ENCODE results near the gene EIF4ENIF1.
"Not testable (repeated sequence)": the region's sequence is repeated elsewhere in the genome, so short reads cannot be mapped to it uniquely, and the experiment has no call there.

Gene EIF4ENIF1

DNA sequence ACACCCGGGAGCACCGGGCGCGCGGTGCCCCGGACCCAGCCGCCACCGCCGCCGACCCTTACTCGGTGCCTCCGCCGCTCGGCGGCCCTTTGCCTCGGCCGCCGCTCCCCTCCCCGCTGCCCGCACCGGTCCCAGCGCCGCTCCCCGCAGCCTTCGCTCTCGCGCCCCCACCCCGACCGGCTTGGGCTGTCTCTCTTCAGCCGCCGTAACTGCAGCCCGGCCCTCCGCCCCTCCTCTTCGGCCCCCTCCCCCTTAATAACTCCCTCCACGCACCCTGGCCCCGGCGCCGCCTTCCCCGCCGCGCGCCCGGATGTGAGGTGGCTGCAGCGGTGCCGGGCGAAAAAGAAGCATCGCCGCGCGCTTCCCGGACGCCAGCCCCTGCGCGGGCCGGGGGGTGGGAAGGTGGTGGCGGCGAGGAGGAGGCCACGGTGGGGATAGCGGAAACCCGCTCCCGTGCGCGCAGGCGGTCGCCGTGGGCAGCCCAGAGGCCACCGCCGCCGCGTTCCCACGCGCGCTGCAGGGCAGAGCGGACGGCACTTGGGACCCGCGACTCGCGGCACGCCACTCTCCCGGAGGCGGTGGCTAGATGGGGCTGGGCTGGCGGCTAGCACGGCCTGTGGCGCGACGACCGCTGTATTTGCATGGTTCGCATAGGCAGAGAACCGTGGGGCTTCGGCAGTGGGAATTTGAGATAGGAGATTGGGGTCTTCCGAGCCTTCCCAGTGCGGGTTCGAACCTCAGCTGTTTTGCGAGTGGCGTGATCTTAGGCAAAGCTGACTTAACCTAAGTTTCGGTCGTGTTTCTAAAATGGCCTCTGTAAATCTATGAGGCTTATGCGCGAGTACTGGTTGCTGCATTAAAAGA lies at the start of gene EIF4ENIF1:
TSS of gene EIF4ENIF1 (minus strand) at position 211 of the 864 bp plus-strand sequence. CDS start 1,124 bp downstream, outside the sequence.
- DNase-seq, result peak; percentile 73

DNA sequence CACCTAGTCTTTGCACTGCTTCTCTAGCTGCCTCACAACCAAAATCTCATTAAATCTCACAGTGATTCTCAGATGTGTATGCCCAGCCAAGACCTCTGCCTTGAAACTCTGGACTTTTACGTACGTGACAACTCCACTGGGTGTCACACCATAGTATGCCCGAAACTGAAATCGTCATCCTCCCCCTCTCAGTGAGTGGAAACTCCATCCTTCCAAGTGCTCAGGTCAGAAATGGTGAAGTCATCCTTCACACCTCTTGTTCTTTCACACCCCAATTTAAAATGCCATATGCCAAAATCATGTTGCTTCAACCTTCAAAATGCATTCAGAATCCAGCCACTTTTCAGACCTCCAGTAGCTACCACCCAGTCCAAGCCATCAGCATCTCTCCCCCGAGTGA lies 49.2 kb upstream of the EIF4ENIF1 start:
- no peak for DNase-seq

DNA sequence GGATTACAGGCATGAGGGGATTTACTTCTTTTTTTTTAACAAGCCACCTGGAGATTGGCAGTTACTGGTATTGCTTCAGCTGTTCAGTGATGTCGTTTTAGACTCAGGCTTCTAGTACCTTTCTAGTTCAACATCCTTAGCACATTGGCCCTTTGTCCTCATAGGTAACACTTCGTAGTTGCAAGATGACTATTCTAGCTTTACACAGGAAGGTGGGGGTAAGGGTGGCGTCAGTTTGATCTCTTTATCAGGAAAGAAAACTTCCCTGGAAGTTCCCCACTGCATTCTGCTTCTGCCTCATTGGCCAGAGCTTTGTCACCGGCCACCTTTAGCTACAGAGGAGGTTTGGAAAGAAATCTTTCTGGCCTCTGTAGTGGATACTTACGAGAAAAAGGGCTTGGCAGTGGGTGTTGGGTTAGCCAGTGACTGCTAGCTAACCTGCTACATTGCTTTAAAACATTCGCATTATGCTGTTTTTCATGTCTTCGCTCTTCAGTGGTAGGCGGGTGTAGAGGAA lies 47.4 kb upstream of the EIF4ENIF1 start:
- no peak for DNase-seq

GRCh38 chr22:31533374-31533773 lies 43.7 kb upstream of the EIF4ENIF1 start:
- DNase-seq, result no peak

- no peak for DNase-seq
Measured at GRCh38 chr22:31532060-31532459, 42.4 kb upstream of the EIF4ENIF1 start.

DNA sequence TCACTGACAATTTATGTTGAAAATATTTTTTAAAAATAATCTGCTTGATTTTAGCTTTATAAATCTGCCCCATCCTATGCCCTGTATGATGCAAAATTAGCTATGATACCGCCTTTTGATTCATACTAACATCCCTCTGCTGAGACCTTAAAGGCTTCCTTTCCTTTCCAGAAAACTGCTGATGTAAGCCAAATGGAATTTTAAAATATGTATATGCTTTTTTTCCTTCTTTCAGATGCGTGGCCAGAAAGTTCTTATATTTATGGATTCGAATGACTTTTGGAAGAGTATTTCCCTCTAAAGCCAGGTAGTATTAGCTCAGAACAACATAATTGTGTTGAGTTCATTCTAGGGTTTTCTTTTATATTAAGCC lies 41.2 kb upstream of the EIF4ENIF1 start:
- no peak for DNase-seq

DNA sequence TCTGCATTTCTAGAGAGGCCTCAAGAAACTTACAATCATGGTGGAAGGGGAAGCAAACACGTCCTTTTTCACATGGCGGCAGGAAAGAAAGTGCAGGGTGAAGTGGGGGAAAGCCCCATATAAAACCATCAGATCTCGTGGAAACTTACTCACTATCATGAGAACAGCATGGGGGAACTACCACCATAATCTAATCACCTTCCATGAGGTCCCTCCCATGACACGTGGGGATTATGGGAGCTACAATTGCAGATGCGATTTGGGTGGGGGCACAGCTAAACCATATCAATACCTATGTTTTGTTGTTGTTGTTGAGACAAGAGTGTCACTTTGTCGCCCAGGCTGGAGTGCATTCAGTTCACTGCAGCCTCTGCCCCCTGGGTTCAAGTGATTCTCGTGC lies 36.6 kb upstream of the EIF4ENIF1 start:
- no peak for DNase-seq

DNA sequence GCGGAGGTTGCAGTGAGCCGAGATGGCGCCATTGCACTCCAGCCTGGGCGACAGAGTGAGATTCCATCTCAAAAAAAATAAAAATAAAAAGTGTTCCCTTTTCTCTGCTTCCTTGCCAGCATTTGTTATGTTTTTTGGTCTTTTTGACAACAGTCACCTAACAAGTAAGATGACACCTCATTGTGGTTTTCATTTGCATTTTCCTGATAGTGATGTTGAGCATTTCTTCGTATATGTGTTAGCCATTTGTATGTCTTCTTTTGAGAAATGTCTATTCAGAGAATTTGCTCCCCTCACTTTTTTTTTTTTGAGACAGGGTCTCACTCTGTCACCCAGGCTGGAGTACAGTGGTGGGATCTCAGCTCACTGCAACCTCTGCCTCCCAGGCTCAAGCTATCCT lies 34.5 kb upstream of the EIF4ENIF1 start:
- not testable (repeated sequence) for DNase-seq

DNA sequence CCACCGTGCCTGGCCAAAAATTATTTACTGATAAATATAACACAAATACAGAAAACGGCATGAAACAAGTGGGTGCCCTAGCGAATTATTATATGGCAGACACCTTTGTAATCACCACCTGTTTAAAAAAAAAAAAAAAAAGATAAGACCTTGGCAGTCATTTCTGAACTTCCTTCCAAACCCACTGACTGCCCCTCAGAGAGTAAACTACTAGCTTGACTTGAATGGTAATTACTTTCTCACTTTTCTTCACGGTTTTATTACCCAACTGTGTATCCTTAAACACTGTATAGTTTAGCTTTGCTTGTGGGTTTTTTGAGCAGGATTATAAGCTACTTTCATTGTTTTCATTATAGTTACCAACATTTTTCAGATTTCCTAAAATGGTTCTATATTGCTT lies 30.4 kb upstream of the EIF4ENIF1 start:
- no peak for DNase-seq

DNA sequence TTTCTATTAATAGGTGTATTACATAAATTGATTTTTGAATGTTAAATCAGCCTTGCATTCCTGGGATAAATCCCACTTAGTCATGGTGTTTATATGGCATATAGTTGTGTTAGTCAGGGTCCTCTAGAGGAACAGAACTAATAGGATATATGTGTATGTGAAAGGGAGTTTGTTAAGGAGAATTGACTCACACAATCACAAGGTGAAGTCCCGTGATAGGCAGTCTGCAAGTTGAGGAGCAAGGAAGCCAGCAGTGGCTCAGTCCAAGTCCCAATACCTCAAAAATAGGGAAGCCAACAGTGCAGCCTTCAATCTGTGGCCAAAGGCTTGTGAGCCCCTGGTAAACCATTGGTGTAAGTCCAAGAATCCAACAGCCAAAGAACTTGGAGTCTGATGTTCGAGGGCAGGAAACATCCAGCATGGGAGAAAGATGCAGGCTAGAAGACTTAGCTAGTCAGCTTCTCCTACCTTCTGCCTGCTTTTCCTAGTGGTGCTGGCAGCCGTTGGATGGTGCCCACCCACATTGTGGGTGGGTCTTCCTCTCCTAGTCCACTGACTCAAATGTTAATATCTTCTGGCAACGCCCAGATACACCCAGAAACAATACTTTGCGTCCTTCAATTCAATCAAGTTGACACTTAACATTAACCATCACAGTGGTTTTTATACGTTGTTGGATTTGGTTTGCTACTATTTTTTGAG lies 19.6 kb upstream of the EIF4ENIF1 start:
- no peak for DNase-seq

DNA sequence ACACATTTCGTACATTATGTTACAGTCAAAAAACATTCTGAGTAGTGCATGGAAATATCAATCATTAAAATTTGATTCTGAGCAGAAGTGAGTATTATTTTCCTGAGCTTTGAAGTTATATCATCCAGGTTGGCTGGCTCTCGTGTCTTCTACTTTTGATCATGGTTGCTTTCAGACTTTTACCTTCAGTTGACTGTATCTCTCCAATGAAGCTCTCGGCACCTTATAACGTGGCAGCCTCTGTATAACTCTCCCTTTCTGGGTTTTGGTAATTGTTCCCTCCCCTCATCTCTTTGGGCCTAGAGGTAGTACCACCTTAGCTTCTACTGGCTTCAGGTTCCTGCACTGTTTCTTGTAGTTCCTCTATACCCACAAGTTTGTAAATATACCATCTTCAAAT lies 18.9 kb upstream of the EIF4ENIF1 start:
- no peak for DNase-seq

GRCh38 chr22:31507517-31507916 lies 17.9 kb upstream of the EIF4ENIF1 start:
- not testable (repeated sequence) for DNase-seq

DNA sequence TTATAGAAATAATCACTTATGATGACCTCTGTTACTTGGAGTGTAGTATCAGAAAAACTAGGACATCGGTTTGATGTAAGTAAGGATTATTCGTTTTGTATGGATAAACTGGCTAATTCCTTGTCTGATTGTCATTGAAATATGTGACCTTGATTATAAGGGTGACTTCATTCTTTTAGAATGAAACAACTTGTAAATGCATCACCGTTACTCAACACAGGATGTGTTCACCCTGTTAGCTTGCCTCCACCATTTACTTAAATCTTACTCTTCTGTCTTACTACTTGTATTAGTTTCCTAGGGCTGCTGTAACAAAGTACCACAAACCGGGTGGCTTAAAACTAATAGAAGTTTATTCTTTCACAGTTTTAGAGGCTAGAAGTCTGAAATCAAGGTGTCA lies 14.6 kb upstream of the EIF4ENIF1 start:
- no peak for DNase-seq

DNA sequence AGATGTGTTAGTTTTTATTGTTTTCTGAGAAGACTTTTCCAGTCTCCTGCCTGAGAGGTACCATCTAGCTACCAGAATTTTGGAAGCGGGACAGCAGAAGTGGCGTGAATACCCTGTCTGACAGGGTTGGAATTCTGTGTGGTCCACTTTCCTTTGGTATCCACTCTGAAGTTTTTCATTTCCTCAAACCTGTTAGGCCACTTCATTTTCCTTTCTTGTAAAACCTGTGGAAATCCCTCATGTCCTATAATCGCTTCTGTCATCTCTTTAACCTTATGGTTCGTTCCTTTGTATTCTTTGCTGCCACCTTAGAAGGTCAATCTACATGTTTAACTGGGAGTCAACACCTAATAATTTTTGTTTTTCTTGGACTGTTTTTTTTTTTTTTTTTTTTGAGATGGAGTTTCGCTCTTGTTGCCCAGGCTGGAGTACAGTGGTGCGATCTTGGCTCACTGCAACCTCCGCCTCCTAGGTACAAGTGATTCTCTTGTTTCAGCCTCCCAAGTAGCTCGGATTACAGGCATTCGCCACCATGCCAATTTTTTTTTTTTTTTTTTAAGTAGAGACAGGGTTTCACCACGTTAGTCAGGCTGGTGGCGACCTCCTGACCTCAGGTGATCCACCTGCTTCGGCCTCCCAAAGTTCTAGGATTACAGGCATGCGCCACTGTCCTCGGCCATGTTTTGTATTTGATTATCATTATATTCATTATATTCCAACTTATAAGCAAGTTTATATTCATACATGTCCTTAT lies 13.7 kb upstream of the EIF4ENIF1 start:
- no peak for DNase-seq

DNA sequence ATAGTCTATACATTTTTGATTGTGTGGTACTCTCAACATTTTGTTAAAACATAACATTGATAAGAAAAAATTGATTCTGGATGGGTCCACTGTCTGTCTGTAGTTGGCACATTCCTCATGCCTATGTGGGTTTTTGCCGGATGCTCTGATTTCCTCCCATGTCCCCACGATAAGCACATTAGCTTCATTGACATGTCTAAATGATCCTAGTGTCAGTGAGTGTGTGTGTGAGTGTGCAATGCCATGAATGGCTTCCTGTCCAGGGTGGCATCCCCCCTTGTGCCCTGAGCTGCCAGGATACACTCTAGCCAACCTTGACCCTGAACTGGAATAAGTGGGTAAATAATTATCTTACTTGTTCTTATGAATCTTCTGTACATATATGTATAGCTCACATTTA lies 12.1 kb upstream of the EIF4ENIF1 start:
- no peak for DNase-seq

DNA sequence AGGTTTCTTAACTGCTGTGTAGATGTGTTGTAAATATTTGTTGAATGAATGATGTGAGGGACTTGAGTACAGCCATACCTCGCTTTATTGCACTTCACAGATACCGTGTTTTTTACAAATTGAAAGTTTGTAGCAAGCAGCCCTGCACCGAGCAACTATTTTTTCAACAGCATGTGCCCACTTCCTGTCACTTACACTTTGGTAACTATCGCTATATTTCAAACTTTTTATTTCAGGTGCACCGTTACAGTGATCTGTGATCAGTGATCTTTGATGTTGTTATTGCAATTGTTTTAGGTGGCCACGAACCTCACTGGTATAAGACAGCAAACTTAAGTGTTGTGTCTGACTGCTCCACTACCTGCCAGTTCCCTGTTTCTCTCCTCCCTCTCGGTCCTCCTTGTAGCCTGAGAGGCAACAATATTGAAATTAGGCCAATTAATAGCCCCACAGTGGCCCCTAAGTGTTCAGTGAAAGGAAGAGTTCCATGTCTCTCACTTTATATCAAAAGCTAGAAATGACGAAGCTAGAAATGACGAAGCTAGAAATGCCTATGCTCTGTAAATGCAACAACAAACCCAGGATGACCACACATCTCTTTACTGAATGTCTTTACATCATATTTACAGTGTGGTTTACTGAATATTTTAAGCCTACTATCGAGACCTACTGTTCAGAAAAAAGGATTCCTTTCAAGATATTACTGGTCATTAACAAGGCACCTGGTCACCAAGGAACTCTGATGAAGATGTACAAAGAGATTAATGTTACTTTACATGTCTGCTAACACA lies 7.7 kb upstream of the EIF4ENIF1 start:
- DNase-seq, result no peak

DNA sequence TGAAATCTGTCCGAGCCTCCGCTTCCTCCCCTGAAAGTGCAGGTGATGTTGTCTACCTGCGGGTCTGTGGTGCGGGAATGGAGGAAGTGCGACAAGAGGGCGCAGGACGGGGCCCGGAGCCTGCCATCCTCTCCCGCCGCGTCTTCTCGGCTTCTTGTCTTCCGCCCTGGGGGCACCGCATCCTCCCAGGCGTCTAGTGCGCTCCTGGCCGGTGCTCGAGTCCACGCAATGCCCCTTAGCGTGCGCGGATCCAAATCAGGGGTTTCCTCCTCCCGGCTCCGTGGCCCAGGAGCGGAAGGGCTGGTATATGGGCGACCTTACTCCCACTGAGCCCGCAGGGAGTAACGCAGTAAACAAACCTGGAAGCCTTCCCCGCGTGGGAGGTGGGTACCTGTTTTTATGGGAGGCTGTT lies 7.1 kb upstream of the EIF4ENIF1 start:
- DNase-seq, result peak; percentile 44

- DNase-seq, result peak; percentile 79
Measured at GRCh38 chr22:31496007-31496734, 6.5 kb upstream of the EIF4ENIF1 start, which contains the start of gene SFI1. Gene SFI1 (plus strand): TSS chr22:31496536. CDS start chr22:31508285, 11,749 bp downstream.

GRCh38 chr22:31495343-31495742 lies 5.7 kb upstream of the EIF4ENIF1 start:
- no peak for DNase-seq

- DNase-seq, result not testable (repeated sequence)
Measured at GRCh38 chr22:31493355-31493754, 3.7 kb upstream of the EIF4ENIF1 start.

DNA sequence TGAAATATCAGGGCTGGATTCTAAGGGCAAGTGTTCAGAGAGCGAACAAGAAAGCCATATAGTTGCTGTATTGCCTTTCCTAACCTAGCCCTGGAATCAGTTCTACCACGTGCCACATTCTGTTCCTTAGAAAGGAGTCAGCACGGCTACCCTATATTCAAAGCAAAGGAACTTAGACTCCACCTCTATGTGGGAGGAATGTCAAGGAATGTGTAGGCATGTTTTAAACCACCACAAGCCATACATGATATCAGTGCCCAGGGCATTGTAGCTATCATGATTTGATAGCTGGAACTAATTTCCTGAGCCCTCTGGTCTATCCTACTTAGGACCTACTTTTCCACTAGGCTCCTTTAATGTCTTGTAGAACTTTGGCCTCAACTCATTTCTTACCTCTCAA lies 2.5 kb upstream of the EIF4ENIF1 start:
- no peak for DNase-seq
